OCI-M2 (cell line): ENCODE measurements around the gene SPSB1.
"Not testable (repeated sequence)": the region's sequence is repeated elsewhere in the genome, so short reads cannot be mapped to it uniquely, and the experiment has no call there.

Experiments used
- DNase-seq: peaks from one replicate; lab custom pipeline; 2025; ENCODE audit not compliant: unreplicated experiment; lab: John Stamatoyannopoulos, UW

SPSB1 gene

DNA sequence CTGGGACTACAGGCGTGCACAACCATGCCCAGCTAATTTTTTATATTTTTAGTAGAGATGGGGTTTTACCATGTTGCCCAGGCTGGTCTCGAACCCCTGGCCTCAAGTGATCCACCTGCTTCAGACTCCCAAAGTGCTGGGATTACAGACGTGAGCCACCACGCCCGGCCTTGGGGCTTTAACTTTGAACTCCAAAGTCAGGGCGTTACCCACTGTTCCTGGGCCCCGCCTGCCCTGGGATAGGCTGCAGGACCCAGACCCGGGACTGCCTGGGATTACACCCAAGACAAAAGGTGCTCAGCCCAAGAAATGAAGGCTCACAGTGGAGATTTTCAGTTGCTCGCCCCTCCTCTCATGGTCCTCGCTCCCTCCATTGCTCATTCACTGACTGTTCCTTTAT, 92.7 kb downstream of the SPSB1 start:
- not testable (repeated sequence) for DNase-seq

DNA sequence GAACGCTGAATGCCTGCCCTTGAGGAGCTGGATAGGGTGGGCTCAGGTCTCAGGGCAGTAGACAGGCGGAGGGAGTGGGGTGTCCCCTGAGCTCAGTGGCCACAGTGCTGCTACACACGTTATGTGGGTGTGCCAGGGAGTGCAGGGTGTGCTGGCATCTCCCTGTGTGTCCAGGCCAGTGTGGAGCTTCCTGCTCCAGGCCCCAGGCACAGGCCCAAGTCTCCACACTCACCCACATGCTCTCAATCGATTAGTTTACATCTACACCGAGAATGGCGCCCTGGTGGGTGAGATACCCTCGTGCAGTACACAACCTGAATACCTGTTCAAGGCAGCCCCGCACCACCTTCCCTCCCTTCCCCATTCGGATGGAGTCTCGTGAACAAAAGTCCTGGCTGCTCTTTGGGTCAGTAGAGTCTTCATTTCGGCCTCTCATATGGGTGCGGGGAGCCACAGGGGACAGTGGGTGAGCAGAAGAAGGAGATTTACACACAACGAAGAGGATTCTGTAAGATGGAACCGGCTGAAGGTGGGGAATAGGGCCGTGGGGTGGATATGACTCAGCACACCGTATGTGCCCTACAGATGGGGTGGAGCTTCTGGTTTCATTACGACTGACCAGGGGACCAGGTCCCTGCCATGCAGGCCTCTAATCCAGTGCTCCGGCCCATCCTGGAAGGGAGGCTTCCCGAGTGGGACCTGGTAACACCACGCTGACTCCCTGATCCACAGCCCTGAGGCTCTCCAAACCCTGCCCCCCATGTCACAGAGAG, 93.3 kb downstream of the SPSB1 start:
- no peak for DNase-seq

DNA sequence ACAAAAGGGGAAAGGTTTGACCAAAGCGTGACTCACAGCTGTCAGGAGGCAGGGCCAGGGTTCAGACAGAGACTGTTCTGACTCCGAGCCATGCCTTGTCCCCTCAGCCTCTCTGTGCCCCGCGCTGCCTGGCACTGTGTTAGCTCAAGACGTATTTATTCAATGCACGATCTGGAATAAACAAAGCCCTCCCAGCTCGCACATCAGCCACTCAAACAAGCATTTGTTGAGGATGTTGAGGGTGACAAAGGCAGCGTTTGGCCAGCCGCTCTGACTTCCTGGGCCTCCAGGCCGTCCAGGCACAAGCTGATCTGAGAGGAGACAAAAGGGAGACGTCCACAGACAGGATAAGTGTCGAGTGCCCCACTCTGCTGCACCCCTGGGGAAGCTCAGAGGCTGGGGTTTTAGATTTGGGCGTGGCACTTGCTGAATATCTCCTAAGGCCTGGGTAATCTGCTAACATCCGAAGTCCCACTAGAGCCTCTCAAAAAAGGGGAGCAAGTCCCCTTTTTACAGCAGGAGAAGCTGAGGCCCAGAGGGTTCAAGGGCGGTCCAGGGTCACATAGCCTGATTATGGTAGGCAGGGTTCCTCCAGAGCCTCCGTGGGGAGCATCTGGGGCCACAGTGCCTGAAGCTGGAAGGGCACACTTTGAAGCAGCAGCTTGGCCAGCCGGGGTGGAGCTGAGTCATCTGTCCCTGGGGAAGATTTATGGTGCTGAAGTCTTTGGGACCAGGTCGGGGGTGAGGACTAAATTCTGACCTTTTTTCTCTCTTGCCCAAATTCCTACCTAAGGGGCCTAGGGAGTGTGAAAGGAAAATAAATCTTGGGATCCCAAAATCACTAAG, 95.9 kb downstream of the SPSB1 start:
- DNase-seq, result no peak

DNA sequence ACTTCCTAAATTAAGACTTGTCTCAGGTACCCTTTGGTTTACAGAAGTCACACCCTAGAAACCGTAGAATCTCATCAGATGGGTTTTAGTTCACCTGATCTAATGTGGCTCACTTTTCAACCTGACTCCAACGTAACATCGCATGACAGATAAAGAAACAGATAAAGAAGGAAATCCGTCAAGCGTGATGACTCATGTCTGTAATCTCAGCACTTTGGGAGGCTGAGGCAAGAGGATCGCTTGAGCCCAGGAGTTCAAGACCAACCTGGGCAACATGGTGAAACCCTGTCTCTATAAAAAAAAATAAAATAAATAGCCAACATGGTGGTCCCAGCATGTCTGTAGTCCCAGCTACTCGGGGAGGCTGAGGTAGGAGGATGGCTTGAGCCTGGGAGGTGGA, 97.3 kb downstream of the SPSB1 start:
- DNase-seq, result no peak

DNA sequence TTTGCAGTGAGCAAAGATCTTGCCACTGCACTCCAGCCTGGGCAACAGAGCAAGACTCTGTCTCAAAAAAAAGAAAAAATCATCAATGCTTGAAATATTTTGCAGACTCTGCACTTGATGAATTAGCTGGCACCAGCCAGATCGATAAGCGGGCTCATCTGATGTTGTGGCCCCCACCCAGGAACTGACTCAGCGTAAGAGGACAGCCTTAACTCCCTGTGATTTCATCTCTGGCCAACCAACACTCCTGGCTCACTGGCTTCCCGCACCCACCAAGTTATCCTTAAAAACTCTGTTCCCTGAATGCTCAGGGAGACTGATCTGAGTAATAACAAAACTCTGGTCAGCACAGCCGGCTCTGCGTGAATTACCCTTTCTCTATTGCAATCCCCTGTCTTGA, 98.9 kb downstream of the SPSB1 start:
- no peak for DNase-seq

DNA sequence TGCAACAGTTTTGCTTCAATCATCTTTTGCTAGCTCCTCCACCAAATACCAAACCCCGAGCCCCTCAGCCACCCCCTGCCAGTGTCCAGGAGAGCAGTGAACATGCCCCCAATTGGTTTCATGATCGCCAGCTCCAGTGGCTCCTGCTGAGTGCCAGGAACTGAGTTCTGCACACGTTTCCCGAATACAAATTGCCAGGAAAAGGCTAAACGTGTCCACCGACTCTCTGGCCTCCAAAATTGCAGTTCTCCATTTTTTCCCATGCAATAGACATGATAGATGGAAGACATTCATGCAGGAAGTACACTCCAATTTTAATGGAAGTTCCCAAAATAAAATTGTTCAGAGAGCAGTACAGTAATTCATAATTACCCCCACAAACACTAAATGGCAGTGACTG, 101.3 kb downstream of the SPSB1 start:
- no peak for DNase-seq

DNA sequence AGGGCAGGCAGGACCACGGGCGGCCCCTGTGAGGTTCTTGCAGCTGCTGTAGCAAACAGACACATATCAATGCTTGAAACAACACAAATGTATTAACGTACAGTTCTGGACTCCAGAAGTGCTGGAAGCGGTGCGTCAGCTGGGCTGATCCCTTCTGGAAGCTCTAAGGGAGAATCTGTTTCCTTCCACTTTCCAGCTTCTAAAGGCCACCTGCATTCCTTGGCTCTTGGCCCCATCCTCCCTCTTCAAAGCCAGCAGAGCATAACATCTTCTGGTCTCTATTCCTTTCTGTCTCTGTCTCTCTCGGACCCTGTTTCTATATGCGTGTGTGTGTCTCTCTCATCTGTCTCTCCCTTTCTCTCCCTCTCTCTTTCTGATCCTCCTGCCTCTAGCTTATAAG, 102.3 kb downstream of the SPSB1 start:
- no peak for DNase-seq

DNA sequence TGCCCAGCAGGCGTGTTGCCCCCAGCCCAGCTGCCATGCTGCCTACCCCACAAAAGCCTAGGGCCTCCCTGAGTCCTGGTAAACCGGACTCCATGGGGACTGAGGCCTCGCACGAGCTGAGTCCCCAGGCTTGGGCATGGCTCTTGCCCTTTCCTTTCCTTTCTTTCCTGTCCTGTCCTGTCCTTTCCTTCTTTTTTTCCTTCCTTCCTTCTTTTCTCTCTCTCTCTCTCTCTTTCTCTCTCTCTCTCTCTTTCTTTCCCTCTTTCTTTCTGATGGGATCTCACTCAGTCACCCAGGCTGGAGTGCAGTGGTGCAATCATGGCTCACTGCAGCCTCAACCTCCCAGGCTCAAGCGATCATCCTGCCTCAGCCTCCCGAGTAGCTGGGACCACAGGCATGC, 104.4 kb downstream of the SPSB1 start:
- no peak for DNase-seq

DNA sequence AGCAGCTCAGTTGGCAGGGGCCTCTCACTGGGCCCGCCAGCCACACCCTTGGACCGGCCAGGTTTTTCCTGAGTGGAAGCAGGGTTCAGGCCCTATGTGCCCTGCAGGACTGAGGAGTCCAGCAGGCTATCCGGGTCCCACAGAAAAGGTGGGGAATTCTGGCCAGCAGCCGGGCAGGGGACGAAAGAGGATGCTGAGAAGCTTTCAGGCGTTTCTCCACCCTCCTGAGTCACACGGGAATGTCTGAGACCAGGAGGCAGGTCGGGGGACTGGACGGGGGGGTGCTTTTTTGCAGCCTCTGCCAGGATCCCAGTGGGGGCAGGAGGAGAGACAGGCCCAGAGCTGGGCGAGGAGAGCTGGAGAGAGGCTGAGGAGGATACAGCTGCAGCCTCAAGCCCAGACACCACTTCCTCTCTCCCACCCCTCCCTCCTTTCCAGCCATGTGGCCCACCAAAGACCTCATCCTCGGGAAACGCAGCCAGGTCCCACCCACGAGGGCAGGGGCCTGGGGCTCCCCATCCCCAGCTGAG, 105.4 kb downstream of the SPSB1 start:
- DNase-seq, result no peak

DNA sequence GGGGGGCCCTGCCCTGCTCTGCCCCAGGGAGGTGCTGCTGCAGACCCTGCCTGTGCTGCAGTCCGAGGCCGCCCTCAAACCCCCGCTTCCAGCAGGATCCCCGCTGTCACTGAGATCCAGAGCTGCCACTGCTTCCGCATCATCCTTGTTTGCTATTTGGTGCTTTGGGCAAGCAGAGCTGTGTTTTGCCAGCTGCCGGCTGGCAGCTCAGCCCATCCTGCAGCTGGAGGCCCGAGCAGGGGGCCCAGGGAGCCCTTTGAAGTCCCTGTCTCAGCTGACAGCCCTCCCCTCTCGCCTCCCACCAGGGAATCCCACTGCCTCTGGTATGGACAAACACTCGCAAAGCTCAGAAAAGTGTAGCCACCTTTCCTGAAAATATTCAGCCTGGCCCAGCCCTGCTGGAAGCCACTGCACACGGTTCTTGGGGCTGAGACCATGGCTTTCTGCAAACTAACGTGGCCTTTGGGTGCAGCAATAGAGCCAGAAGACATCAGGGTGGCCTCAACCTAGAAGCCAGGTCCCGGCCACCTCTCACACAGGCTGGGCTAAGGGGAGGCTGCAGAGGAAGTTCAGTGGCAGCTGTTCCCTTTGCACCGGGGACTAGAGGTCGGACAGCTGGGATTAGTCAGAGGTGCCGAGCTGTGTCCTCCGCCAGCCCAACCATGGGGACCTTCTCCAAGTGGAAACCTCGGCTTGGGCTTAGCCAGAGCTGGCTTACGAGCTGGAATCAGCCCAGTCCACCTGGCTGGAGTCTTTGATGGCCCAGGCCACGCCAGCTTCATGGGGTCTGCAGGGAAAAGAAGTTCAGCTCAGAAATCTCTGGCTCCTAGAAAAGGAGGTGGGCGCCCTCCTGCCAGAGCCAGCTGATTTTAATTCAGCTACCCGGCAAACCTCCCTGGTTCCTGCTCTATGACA, 107.1 kb downstream of the SPSB1 start:
- no peak for DNase-seq

DNA sequence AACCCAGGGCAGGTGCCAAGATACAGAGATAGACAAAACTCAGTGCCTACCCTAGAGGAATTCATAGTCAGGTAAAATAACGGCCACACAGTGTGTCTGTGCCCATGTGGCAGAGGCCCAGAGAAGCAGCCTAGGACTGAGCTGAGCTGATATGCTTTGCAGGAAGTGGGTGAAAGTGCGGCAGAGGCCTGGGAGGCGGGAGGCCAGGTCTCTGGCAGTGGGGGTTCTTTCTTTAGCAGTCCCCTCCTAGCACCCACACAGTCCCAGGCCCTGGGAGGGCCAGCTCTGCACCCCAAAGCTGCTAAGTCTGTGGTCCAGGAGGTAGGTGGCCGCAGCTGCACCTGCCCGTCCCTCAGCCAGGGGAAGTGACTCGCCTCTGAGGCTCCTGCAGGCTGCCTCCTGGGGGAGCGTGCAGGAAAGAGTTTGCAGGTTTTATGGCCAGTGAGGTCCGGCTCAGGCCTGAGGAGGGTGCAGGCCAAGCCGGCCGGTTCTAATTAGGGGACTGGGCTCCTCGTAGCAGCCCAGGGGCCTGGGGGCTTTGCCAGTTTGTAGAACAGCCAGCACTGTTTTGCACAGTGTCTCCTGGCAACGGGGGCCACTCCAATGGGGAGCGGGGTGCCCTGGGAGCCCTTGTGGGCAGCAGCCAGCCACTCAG, 107.9 kb downstream of the SPSB1 start:
- no peak for DNase-seq

DNA sequence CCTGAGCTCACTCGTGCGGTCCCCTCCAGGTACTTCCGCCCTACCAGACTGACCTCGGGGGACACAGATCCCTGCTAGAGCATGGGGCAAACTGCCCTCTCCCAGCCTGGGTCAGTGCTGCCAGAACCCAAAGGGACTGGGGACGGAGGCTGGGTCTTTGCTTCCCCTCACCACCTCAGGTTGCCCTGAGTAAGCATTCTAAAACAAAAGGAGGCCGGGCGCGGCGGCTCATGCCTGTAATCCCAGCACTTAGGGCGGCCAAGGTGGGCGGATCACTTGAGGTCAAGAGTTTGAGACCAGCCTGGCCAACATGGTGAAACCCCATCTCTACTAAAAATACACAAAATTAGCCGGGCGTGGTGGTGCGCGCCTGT, 108.4 kb downstream of the SPSB1 start:
- DNase-seq, result no peak

DNA sequence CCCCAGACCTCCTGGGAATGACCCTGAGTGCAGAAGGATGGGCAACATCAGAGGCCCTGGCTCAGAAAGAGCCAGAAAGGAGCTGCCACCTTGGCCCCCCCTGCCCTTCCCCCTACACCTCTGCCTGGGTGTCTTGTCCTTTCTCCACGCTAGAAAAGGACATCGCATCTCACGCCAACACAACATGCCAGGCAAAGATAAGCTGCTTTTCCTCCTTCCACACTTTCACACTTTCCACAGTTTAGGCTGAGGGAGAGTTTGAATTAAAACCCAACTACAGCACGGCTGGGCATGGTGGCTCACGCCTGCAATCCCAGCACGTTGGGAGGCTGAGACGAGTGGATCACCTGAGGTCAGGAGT, 109.5 kb downstream of the SPSB1 start:
- no peak for DNase-seq

DNA sequence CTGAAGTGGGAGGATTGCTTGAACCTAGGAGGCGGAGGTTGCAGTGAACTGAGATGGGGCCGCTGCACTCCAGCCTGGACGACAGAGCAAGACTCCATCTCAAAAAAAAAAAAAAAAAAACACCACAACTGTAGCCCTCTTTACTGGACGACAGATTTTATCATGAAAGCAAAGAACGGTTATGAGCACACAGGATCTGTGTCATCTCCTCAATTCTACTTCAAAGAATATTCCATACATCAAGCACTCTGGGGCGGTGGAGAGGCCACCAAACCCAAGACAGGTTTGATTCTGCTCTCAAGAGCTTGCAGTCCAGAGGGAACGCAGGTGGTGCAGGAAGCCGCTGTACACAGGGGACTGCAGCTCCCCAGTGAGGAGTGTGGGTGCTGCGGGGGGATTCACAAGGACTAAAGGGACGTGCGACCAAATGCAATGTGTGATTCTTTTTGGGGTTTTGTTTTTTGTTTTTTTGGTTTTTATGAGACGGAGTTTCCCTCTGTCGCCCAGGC, 110.1 kb downstream of the SPSB1 start:
- DNase-seq, result no peak

DNA sequence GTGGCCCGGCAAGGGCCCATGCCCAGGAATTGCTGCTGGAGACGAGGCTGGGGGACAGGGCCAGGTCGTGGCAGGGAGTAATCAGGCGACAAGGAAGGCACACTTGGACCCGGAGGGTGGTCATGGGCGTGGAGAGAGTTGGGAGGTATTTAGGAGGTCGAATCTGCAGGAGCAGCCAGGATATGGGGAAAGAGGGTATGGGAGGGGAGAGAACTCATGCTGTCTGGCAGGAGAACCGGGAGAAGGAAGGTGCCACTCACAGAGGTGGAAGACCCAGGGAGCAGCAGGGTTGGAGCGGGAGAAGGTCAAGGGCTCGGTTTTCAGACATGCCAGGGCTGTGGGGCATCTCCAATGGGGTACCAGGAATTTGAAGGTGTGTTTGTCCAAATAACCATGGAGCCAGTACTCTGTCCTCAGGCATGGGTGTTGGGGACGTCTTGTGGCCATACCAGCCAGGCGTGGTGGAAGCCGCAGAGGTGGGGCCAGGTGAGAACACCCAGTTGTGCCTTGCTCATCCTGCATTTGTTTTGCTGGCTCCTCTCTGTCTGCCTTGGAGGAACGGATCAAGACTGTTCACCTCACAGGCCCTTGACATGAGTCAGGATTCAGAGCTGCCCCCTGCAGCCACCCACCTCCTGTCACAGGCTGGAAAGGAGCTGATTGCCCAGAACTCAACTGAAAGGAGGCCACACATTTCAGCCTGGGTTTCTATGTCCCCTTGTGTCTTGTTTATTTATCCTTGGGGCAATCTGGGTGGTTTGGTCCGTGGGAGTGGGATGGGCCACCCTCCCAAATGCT, 111.6 kb downstream of the SPSB1 start:
- no peak for DNase-seq

DNA sequence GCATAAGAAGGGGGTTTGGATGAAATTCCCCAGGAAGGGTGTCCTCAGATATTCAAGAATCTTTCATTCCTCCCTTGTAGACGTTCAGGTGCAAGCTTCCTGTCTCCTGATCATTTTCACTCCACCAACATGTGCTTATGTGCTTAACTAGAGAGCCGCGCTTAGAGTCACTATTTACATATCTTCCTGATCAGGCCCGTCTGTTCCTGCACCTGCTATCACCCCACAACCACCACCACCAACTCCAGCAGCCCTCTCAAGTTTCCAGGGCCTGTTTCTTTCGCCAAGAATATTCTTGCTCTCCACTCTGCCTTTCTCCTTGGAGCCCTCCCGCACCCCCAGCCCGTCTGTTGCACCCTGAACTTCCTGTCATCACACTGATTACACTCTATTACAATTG, 113.4 kb downstream of the SPSB1 start:
- no peak for DNase-seq

DNA sequence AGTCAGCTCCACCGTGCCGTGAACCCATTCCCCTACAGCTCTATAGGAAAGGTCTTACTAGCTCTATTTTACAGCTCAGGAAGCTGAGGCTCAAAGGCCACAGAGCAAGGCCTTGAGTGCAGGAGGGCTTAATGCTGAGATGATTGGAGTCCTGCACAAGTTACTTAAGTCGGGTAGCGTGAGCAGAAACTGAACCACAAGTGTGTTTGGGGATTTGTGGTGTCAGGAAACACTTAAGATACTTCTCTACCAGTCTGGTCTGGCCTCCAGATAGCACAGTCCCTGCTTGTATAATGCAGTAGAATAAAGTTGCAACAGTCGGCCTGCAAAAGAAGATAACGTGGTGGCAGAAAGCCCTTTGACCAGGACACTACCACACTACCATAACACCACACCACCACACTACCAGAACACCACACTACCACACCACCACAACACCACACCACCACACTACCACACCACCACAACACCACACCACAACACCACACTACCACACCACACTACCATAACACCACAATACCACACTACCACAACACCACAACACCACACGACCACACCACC, 118.1 kb downstream of the SPSB1 start:
- no peak for DNase-seq

DNA sequence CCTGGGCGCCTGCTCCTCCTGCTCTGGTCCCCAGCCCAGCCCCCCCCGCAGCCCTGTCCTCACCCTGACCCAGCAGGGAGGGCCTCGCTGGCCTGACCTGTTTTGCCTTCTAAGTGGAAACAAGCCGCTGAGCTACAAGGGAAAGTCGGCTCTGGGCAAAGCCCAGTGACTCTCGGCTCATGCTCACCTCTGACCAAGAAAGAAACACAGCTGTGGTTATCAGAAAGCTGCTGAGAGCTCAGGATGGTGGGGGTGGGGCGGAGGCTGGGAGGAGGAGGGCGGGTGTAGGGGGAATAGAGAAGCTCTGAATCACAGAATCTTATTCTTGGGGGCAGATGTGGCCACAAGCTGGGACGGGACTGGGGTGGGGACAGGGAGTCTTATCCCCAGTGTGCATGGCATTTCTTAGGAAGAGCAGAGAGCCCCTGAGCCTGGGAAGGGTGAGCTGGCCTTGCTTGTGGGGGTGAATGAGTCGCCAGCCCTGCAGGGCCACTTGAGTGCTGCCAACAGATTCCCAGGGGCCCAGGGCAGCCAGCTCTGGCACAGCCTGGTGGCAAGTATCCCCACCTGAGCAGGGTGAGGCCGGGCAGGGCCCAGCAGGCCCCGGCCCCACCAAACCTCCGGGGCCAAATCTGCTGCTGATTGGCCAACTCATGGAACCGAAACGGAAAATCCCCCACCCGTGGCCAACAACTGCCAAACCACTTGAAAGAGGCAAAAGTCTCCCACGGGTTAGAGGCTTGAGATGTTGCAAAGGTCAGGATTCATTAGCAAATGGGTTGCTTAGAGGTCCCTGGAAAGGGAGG, 120.6 kb downstream of the SPSB1 start:
- DNase-seq, result no peak

DNA sequence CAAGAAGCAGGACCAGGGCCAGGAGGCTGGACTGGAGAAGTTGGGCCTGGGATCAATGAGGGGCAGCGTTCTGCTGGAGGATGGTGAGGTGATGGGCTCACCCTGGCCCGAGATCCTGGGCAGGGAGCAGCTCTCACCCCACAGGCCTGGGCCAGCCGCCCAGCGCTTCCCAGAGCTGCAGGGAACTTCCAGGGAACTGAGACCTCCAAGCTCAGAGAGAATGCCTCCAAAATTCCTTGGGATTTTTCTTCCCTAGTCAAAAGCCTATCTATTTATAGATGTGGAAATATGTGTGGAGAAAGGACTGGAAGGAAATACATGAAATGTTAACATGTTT, 121.2 kb downstream of the SPSB1 start:
- no peak for DNase-seq
